ENCODE measurements around the gene PRR20G. TPM values are rescaled to one million over a fixed set of nuclear protein-coding genes. Genes with fewer than 3 reads are reported as not detected.

The PRR20G gene
- total and polyA plus RNA-seq, 2 experiments from 2014 or later: not detected

- 80% methylated on average over 10 of the region's 10 CpGs for WGBS (ENCODE audit: low lambda C conversion rate, missing lambda C conversion rate)
- no peak overlapping the region for H3K4me3 ChIP-seq
Measured at GRCh38 chr3:127254033-127254644, 33.7 kb downstream of the PRR20G start.

GRCh38 chr3:127253491-127253890, 34.4 kb downstream of the PRR20G start:
- Histone ChIP-seq H3K4me2 (no peak overlapping the region), H2AFZ (no peak overlapping the region), H3K36me3 (replicated peaks; ENCODE audit: insufficient read depth, low read depth) (no peaks in the 10 kb centered on the region), H3K79me2 (no peaks in the 10 kb centered on the region), H3K27me3 (no peaks in the 10 kb centered on the region), H4K20me1 (ENCODE audit: insufficient read depth, poor library complexity, severe bottlenecking) (no peaks in the 10 kb centered on the region), H3K9me3 (ENCODE audit: low read depth) (no peaks in the 10 kb centered on the region), H3K27ac (no peak overlapping the region), H3K4me3 (no peak overlapping the region), H3K4me1 (ENCODE audit: insufficient read depth) (no peaks in the 10 kb centered on the region), H3K9me2 (replicated peaks; ENCODE audit: insufficient read depth) (no peaks in the 10 kb centered on the region)
- TF ChIP-seq EZH2 (IDR thresholded peaks at IDR 0.05; ENCODE audit: borderline replicate concordance) (no peak), EZH2phosphoT487 (IDR thresholded peaks at IDR 0.05; ENCODE audit: low read depth, severe bottlenecking, unreplicated experiment) (no peak), CTCF (IDR thresholded peaks at IDR 0.05; ENCODE audit: poor library complexity) (no peak)
- 90% methylated on average over 7 of the region's 7 CpGs for WGBS (ENCODE audit: low lambda C conversion rate, missing lambda C conversion rate)
- DNase-seq (ENCODE audit: low spot score): no peak

More at GRCh38 chr3:127254033-127254644, 33.7 kb downstream of the PRR20G start:
- no peak overlapping the region for H3K4me2 ChIP-seq
- H3K9me2 ChIP-seq (replicated peaks; ENCODE audit: insufficient read depth): no peaks in the 10 kb centered on the region
- H2AFZ ChIP-seq: no peak overlapping the region
- no peaks in the 10 kb centered on the region for H3K4me1 ChIP-seq (ENCODE audit: insufficient read depth)
- no peak for DNase-seq (ENCODE audit: low spot score)
- TF ChIP-seq CTCF (IDR thresholded peaks at IDR 0.05; ENCODE audit: poor library complexity): no peak
- no peak for TF ChIP-seq EZH2phosphoT487 (IDR thresholded peaks at IDR 0.05; ENCODE audit: low read depth, severe bottlenecking, unreplicated experiment)
- TF ChIP-seq EZH2 (IDR thresholded peaks at IDR 0.05; ENCODE audit: borderline replicate concordance): no peak
- no peak overlapping the region for H3K27ac ChIP-seq
- no peaks in the 10 kb centered on the region for H3K9me3 ChIP-seq (ENCODE audit: low read depth)
- H4K20me1 ChIP-seq (ENCODE audit: insufficient read depth, poor library complexity, severe bottlenecking): no peaks in the 10 kb centered on the region
- H3K27me3 ChIP-seq: no peaks in the 10 kb centered on the region
- H3K79me2 ChIP-seq: no peaks in the 10 kb centered on the region
- no peaks in the 10 kb centered on the region for H3K36me3 ChIP-seq (replicated peaks; ENCODE audit: insufficient read depth, low read depth)

GRCh38 chr3:127252446-127252845, 35.4 kb downstream of the PRR20G start:
- TF ChIP-seq CTCF (IDR thresholded peaks at IDR 0.05; ENCODE audit: poor library complexity) (no peak), EZH2phosphoT487 (IDR thresholded peaks at IDR 0.05; ENCODE audit: low read depth, severe bottlenecking, unreplicated experiment) (no peak), EZH2 (IDR thresholded peaks at IDR 0.05; ENCODE audit: borderline replicate concordance) (no peak)
- Histone ChIP-seq H3K4me2 (no peak overlapping the region), H3K27ac (no peak overlapping the region), H3K9me2 (replicated peaks; ENCODE audit: insufficient read depth) (no peaks in the 10 kb centered on the region), H2AFZ (no peak overlapping the region), H4K20me1 (ENCODE audit: insufficient read depth, poor library complexity, severe bottlenecking) (no peaks in the 10 kb centered on the region), H3K27me3 (no peaks in the 10 kb centered on the region), H3K4me3 (no peak overlapping the region), H3K36me3 (replicated peaks; ENCODE audit: insufficient read depth, low read depth) (no peaks in the 10 kb centered on the region), H3K9me3 (ENCODE audit: low read depth) (no peaks in the 10 kb centered on the region), H3K79me2 (no peaks in the 10 kb centered on the region), H3K4me1 (ENCODE audit: insufficient read depth) (no peaks in the 10 kb centered on the region)
- 59% methylated on average over 2 of the region's 2 CpGs for WGBS (ENCODE audit: low lambda C conversion rate, missing lambda C conversion rate)
- no peak for DNase-seq (ENCODE audit: low spot score)
